B cell (primary cell): ENCODE data around the gene PTPN13. TPM values are rescaled to one million over a fixed set of nuclear protein-coding genes. Genes with fewer than 3 reads are reported as not detected.

Experiments
- ATAC-seq: fragments of 200-7000 bp; cut with Tn5 transposase; one replicate; pipeline ENCODE4 v1.10.0; 2021; ENCODE audit warnings: low read depth, mild to moderate bottlenecking, moderate number of reproducible peaks, moderate library complexity
- CTCF ChIA-PET: fragments of 350-600 bp; sonication (Branson Sonifier 250); formaldehyde crosslinking; loops from one replicate; lab custom pipeline; 2021; ENCODE audit warnings: antibody characterized with exemption, inconsistent platforms; lab: Charles Lee
- POLR2A ChIA-PET: fragments of 350-600 bp; sonication (Branson Sonifier 250); formaldehyde crosslinking; loops from one replicate; lab custom pipeline; 2021; ENCODE audit warnings: antibody characterized with exemption; lab: Charles Lee
- DNase-seq: peaks from one replicate; pipeline ENCODE4 v3.0.0; 2013
- H2AFZ ChIP-seq: 2 replicates; pipeline ENCODE4 v1.6.1; 2012; ENCODE audit warnings: mild to moderate bottlenecking, low read depth, low read length; ENCODE audit not compliant: insufficient read depth, poor library complexity, severe bottlenecking
- H3K27ac ChIP-seq, 2 donors: 1 replicate in 1 of 2; 2 replicates in 1 of 2; pipeline ENCODE4 v1.5.1; 2012 to 2013; ENCODE audit warnings: low read length in 2 of 2, mild to moderate bottlenecking in 2 of 2, moderate library complexity in 1 of 2
- H3K27me3 ChIP-seq, 4 experiments: fragments of 200-600 bp in 1 of 4; sonication (generic) in 1 of 4; replicated peaks in 1 of 4; 1 replicate in 2 of 4; 2 replicates in 2 of 4; pipeline versions ENCODE4 v1.6.1 to v1.7.0; 2013 to 2016; ENCODE audit warnings: low read length in 3 of 4, mild to moderate bottlenecking in 2 of 4, mixed read lengths in 1 of 4, moderate library complexity in 1 of 4; ENCODE audit not compliant: insufficient read depth in 4 of 4, control insufficient read depth in 3 of 4; ENCODE audit errors: control extremely low read depth in 1 of 4
- H3K36me3 ChIP-seq, 2 experiments: replicated peaks in 1 of 2; 1 replicate in 1 of 2; 2 replicates in 1 of 2; pipeline versions ENCODE4 v1.6.1 to v1.7.1; 2013; ENCODE audit warnings: low read length in 1 of 2; ENCODE audit not compliant: insufficient read depth in 2 of 2, control insufficient read depth in 1 of 2; ENCODE audit errors: control extremely low read depth in 1 of 2, extremely low read depth in 1 of 2
- H3K4me1 ChIP-seq, 2 donors: fragments of 200-600 bp in 1 of 2; sonication (generic) in 1 of 2; 1 replicate in 1 of 2; 2 replicates in 1 of 2; pipeline versions ENCODE4 v1.5.1 to v1.6.1; 2013 to 2017; ENCODE audit warnings: low read length in 2 of 2; ENCODE audit not compliant: control insufficient read depth in 2 of 2, insufficient read depth in 2 of 2
- H3K4me2 ChIP-seq: replicated peaks from 2 replicates; pipeline ENCODE3; 2012; ENCODE audit warnings: mild to moderate bottlenecking, low read depth, low read length; ENCODE audit not compliant: poor library complexity, severe bottlenecking
- H3K4me3 ChIP-seq, 5 experiments: fragments of 200-600 bp in 1 of 5; sonication (generic) in 1 of 5; 1 replicate in 3 of 5; 2 replicates in 2 of 5; pipeline versions ENCODE4 v1.5.1 to v1.7.0; 2011 to 2016; ENCODE audit warnings: low read length in 4 of 5, mild to moderate bottlenecking in 4 of 5, low read depth in 2 of 5, control low read depth in 1 of 5, moderate library complexity in 1 of 5; ENCODE audit not compliant: insufficient read depth in 1 of 5; ENCODE audit errors: control extremely low read depth in 1 of 5, extremely low read depth in 1 of 5
- H3K79me2 ChIP-seq: fragments of 200-600 bp; sonication (generic); one replicate; pipeline ENCODE4 v1.6.0; 2016; ENCODE audit warnings: low read length; ENCODE audit not compliant: control insufficient read depth, insufficient read depth
- H3K9ac ChIP-seq: fragments of 200-600 bp; sonication (generic); 2 replicates; pipeline ENCODE4 v1.6.1; 2017; ENCODE audit warnings: mild to moderate bottlenecking, low read length, moderate library complexity
- H3K9me3 ChIP-seq, 3 donors: one replicate each; pipeline versions ENCODE4 v1.6.1 to v1.7.1; 2013; ENCODE audit warnings: low read length in 2 of 3; ENCODE audit not compliant: control insufficient read depth in 2 of 3, insufficient read depth in 1 of 3; ENCODE audit errors: control extremely low read depth in 1 of 3
- H4K20me1 ChIP-seq: 2 replicates; pipeline ENCODE4 v1.6.0; 2012; ENCODE audit warnings: mild to moderate bottlenecking, low read length; ENCODE audit not compliant: insufficient read depth, control insufficient read depth, poor library complexity, severe bottlenecking
- H3K27ac Mint-ChIP-seq: one replicate; pipeline ENCODE4 v1.8.0; 2021; ENCODE audit warnings: mixed read lengths
- H3K27me3 Mint-ChIP-seq: one replicate; pipeline ENCODE4 v1.8.0; 2021; ENCODE audit warnings: mixed read lengths
- H3K4me1 Mint-ChIP-seq: one replicate; pipeline ENCODE4 v1.8.0; 2021; ENCODE audit warnings: mixed read lengths
- H3K4me3 Mint-ChIP-seq: one replicate; pipeline ENCODE4 v1.8.0; 2021; ENCODE audit warnings: mixed read lengths
- H3K9me3 Mint-ChIP-seq: one replicate; pipeline ENCODE4 v1.8.0; 2022; ENCODE audit warnings: mixed read lengths; ENCODE audit not compliant: insufficient read depth
- CTCF ChIP-seq: fragments of 200-600 bp; IDR thresholded peaks from one replicate; pipeline ENCODE4 v1.8.0; 2022; ENCODE audit warnings: antibody characterized with exemption, mild to moderate bottlenecking
- EZH2 ChIP-seq: IDR thresholded peaks from 2 replicates; pipeline ENCODE4 v1.6.1; 2012; ENCODE audit warnings: borderline replicate concordance, low read depth, mild to moderate bottlenecking, moderate library complexity, low read length; ENCODE audit not compliant: insufficient read depth, poor library complexity, severe bottlenecking
- WGBS: methylation state at CpG from one replicate; pipeline ENCODE4 v1.1.5; 2013; ENCODE audit warnings: missing lambda C conversion rate; ENCODE audit not compliant: insufficient coverage; 5-methylcytosine and 5-hydroxymethylcytosine counted together
- intact Hi-C: fragments of 100-400 bp; cut with micrococcal nuclease; formaldehyde crosslinking; loops from one replicate; pipeline ENCODE4 v1.10.0; 2022
- polyA plus RNA-seq: library from polyadenylated mRNA; depleted of rRNA; stranded (reverse); fragments of >200 nt; gene quantifications from 2 replicates; pipeline ENCODE4 v1.2.3, GENCODE V29; 2012
- total RNA-seq, 2 donors: library from RNA; stranded (reverse); fragments of 120-200 nt in 1 of 2; gene quantifications; 1 replicate in 1 of 2; 2 replicates in 1 of 2; pipeline versions ENCODE4 v1.2.3 to v1.2.4, GENCODE V29; 2013 to 2022

Gene PTPN13
- total and polyA plus RNA-seq, 2 donors (not counting 1 experiment from before 2014, with no cell fraction given) = 0.91 TPM; not detected in 1

- WGBS = no CpG with 5 or more reads among the region's 1 CpG
- DNase-seq (no peak), ATAC-seq (no peak)
- no peak overlapping the region for H3K27ac ChIP-seq
- no peak overlapping the region for H2AFZ ChIP-seq
- no peak overlapping the region for H3K9ac ChIP-seq
- ChIA-PET CTCF (no interaction called here), POLR2A (no interaction called here)
- no peaks in the 10 kb centered on the region for H3K9me3 ChIP-seq
- Mint-ChIP-seq H3K9me3 (no peaks in the 10 kb centered on the region), H3K4me3 (no peak overlapping the region), H3K4me1 (no peaks in the 10 kb centered on the region), H3K27me3 (peaks cover 3% of the 10 kb centered on the region), H3K27ac (no peak overlapping the region)
- H3K36me3 ChIP-seq = no peaks in the 10 kb centered on the region
- intact Hi-C loops = no loop called here
- no peaks in the 10 kb centered on the region for H4K20me1 ChIP-seq
- no peak overlapping the region for H3K4me3 ChIP-seq
- no peaks in the 10 kb centered on the region for H3K79me2 ChIP-seq
- H3K27me3 ChIP-seq = no peaks in the 10 kb centered on the region
- H3K4me1 ChIP-seq = no peaks in the 10 kb centered on the region
- TF ChIP-seq CTCF (no peak), EZH2 (no peak)
- H3K4me2 ChIP-seq = no peak overlapping the region
Observed at GRCh38 chr4:86621435-86621834, 27.3 kb downstream of the PTPN13 start.

GRCh38 chr4:86626066-86626465, 32.0 kb downstream of the PTPN13 start:
- DNase-seq = no peak
- Mint-ChIP-seq H3K4me3 (no peak overlapping the region), H3K4me1 (no peaks in the 10 kb centered on the region), H3K27me3 (no peaks in the 10 kb centered on the region), H3K27ac (no peak overlapping the region), H3K9me3 (no peaks in the 10 kb centered on the region)
- no peak overlapping the region for H3K9ac ChIP-seq
- H2AFZ ChIP-seq = no peak overlapping the region
- ChIA-PET CTCF (no interaction called here), POLR2A (no interaction called here)
- no peak for ATAC-seq
- H3K27me3 ChIP-seq = no peaks in the 10 kb centered on the region
- intact Hi-C loops = no loop called here
- H3K36me3 ChIP-seq = no peaks in the 10 kb centered on the region
- H3K4me3 ChIP-seq = no peak overlapping the region
- no peak overlapping the region for H3K4me2 ChIP-seq
- no peaks in the 10 kb centered on the region for H3K4me1 ChIP-seq
- no peaks in the 10 kb centered on the region for H3K79me2 ChIP-seq
- TF ChIP-seq CTCF (no peak), EZH2 (no peak)
- no peak overlapping the region for H3K27ac ChIP-seq
- H3K9me3 ChIP-seq = no peaks in the 10 kb centered on the region
- H4K20me1 ChIP-seq = no peaks in the 10 kb centered on the region
